Pancreas (tissue), 10 donors: Measurements from ENCODE around the gene LTBP1. TPM values are rescaled to one million over a fixed set of nuclear protein-coding genes. Genes with fewer than 3 reads are reported as not detected.

ENCODE experiments used
- ATAC-seq, 4 donors: fragments of 200-7000 bp; cut with Tn5 transposase; one replicate each; pipeline versions ENCODE4 v1.8.0 to v1.9.1; 2020; ENCODE audit warnings: mild to moderate bottlenecking in 4 of 4, moderate library complexity in 4 of 4
- DNase-seq, 6 donors: peaks; one replicate each; pipeline ENCODE4 v3.0.0-alpha.2; 2020
- FAIRE-seq: peaks from 2 replicates; lab custom pipeline; 2012; peaks lifted over from hg19 to GRCh38; lab: Jason Lieb, UNC
- H3K27ac ChIP-seq, 4 donors: fragments of 200-600 bp; sonication (generic); 1 replicate in 3 of 4; 2 replicates in 1 of 4; pipeline versions ENCODE4 v1.5.0 to v1.8.0; 2020
- H3K27me3 ChIP-seq, 4 donors: fragments of 200-600 bp; one replicate each; pipeline ENCODE4 v1.8.0; 2021
- H3K36me3 ChIP-seq, 3 donors: fragments of 200-600 bp; sonication (generic) in 1 of 3; one replicate each; pipeline versions ENCODE4 v1.5.0 to v1.8.0; 2020 to 2021
- H3K4me1 ChIP-seq, 3 donors: fragments of 200-600 bp; one replicate each; pipeline ENCODE4 v1.8.0; 2021
- H3K4me3 ChIP-seq, 4 donors: fragments of 200-600 bp; sonication (generic) in 2 of 4; one replicate each; pipeline versions ENCODE4 v1.5.0 to v1.8.0; 2020 to 2021
- H3K9me3 ChIP-seq, 4 donors: fragments of 200-600 bp; one replicate each; pipeline ENCODE4 v1.8.0; 2021
- WGBS, 2 donors: extraction: QIAGEN DNeasy Blood & Tissue Kit; methylation state at CpG; one replicate each; pipeline ENCODE4 v1.1.7; 2013; 5-methylcytosine and 5-hydroxymethylcytosine counted together
- intact Hi-C, 3 donors: fragments of 100-400 bp; cut with DNase I; formaldehyde crosslinking; loops; one replicate each; pipeline versions ENCODE4 v1.11.1 to v1.14.2; 2022
- polyA plus RNA-seq, 2 donors: library from polyadenylated mRNA; stranded (reverse); fragments of 200-250 nt; gene quantifications; one replicate each; pipeline ENCODE4 v1.2.3, GENCODE V29; 2013
- total RNA-seq, 6 donors: library from RNA; stranded (reverse); fragmentation: NEBNext Ultra II Directional in 4 of 6; extraction: Animal tissue kit (Norgen Biotek cat#: 25700) in 4 of 6; gene quantifications; one replicate each; pipeline versions ENCODE4 v1.2.1 to v1.2.4, GENCODE V29; 2021 to 2023
- TF ChIP-seq, protein P1 (sequence below), 4 donors: fragments of 200-600 bp; sonication (generic) in 3 of 4; IDR thresholded peaks; one replicate each; pipeline versions ENCODE4 v1.5.0 to v1.8.0; 2021; ENCODE audit warnings: antibody characterized with exemption in 4 of 4
- donor health status: healthy with polysubstance abuse.
- donor health status: DM: no; HTN: no; CAD: no; lungs with moderate emphysema.
- donor health status: DM: no; HTN: no; CAD: no.
- donor health status: control.
- donor health status: control.
- donor health status: Bipolar disorder and iron deficiency.
- donor health status: DM: yes; HTN: yes; CAD: no.
- donor health status: DM: no; HTN: no; CAD: no.
- donor health status: DM: no; HTN: no; CAD: no.
- donor health status: DM: yes; HTN: yes; CAD: no.

The LTBP1 gene
- total and polyA plus RNA-seq, 8 donors, result 0.83 to 21.2 (median 2.6) TPM

DNA sequence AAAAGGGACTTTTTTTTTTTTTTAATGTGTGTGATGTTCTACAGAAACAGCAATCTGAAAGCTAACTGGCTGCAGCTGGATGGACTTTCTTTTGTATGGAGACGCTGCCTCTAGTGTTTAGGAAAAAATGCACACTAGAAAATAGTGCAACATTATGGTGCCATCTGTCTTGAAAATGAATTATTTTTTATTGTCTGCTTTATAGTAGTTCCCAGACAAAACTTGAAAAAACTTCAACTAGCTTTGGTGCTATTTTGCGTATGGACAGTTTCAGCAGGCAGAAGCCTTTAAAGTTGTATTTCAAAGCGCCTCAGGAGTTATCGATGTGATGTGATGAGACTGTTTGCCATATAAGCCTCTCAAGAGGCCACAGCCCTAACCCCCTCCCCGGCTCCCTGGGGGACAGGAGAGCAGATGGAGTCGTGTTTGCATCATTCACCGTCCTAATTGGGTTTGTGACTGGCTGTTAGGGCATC, 86.9 kb downstream of the LTBP1 start:
- H3K4me1 ChIP-seq, result no peaks in the 10 kb centered on the region
- no peak for DNase-seq
- no peaks in the 10 kb centered on the region for H3K9me3 ChIP-seq
- TF ChIP-seq, protein P1, sequence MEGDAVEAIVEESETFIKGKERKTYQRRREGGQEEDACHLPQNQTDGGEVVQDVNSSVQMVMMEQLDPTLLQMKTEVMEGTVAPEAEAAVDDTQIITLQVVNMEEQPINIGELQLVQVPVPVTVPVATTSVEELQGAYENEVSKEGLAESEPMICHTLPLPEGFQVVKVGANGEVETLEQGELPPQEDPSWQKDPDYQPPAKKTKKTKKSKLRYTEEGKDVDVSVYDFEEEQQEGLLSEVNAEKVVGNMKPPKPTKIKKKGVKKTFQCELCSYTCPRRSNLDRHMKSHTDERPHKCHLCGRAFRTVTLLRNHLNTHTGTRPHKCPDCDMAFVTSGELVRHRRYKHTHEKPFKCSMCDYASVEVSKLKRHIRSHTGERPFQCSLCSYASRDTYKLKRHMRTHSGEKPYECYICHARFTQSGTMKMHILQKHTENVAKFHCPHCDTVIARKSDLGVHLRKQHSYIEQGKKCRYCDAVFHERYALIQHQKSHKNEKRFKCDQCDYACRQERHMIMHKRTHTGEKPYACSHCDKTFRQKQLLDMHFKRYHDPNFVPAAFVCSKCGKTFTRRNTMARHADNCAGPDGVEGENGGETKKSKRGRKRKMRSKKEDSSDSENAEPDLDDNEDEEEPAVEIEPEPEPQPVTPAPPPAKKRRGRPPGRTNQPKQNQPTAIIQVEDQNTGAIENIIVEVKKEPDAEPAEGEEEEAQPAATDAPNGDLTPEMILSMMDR (IDR thresholded peaks at IDR 0.05), result peak in 2 of 4 donors; percentile 10 to 13
- intact Hi-C loops, result no loop called here
- WGBS, 2 donors, result 55 to 59% methylated on average over 7 of the region's 7 CpGs
- peak; percentile 20 for FAIRE-seq
- H3K4me3 ChIP-seq, result no peak overlapping the region
- no peaks in the 10 kb centered on the region for H3K27me3 ChIP-seq
- H3K27ac ChIP-seq, result no peak overlapping the region
- H3K36me3 ChIP-seq, result no peaks in the 10 kb centered on the region
- ATAC-seq, result peak; percentile 61 to 85 (median 72)

DNA sequence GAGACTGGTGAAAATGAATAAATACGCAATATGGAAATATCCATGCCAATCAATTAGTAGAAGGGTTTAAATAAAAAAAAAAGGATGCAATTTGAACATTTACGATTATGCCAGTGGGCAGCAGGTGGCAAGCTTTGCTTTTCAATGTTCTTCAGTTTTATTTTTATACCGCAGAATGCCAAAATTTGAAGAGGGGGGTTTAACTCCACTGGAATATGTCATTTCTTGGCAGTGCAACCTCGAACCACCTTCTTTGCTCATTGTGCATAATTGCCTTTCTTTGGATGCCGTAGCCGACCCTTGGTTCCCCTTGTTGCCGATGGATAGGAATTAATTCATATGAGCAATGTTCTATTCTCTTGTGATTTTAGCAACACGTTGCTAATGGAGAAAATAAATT, 88.0 kb downstream of the LTBP1 start:
- Histone ChIP-seq H3K4me1 (no peaks in the 10 kb centered on the region), H3K27ac (no peak overlapping the region), H3K27me3 (no peaks in the 10 kb centered on the region), H3K36me3 (no peaks in the 10 kb centered on the region), H3K4me3 (no peak overlapping the region), H3K9me3 (no peaks in the 10 kb centered on the region)
- DNase-seq (no peak), FAIRE-seq (peak; percentile 20), ATAC-seq (peak in 3 of 4 donors; percentile 36 to 84 (median 78))
- TF ChIP-seq, protein P1 (IDR thresholded peaks at IDR 0.05), result peak in 1 of 4 donors; percentile 21
- intact Hi-C loops, result no loop called here
- 36 to 52% methylated on average over 8 of the region's 8 CpGs for WGBS, 2 donors

DNA sequence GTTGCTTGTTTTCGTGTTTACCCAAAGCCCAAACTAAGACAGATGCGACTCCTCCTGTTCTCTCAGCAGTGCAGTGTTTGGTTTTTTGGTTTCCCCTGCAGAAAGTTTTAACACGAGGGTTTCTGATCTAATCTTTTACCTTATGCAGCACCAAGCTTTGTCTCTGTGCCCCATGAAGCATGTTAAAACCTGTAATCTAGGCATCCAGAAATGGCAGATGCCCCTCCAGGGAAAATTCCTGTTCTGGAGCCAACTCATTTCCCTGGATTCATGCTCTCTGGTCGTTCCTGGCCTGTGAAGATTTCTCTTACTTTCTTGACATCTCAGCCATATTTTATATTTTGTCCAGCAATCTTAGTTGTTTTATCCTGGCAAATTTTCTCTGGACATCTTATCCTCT, 91.5 kb downstream of the LTBP1 start:
- Histone ChIP-seq H3K36me3 (no peaks in the 10 kb centered on the region), H3K27me3 (no peaks in the 10 kb centered on the region), H3K27ac (no peak overlapping the region), H3K4me3 (no peak overlapping the region), H3K4me1 (no peaks in the 10 kb centered on the region), H3K9me3 (no peaks in the 10 kb centered on the region)
- TF ChIP-seq, protein P1 (IDR thresholded peaks at IDR 0.05), result no peak
- intact Hi-C loops, result no loop called here
- WGBS, 2 donors, result 78 to 85% methylated on average over 4 of the region's 4 CpGs
- ATAC-seq (no peak), FAIRE-seq (no peak), DNase-seq (no peak)

DNA sequence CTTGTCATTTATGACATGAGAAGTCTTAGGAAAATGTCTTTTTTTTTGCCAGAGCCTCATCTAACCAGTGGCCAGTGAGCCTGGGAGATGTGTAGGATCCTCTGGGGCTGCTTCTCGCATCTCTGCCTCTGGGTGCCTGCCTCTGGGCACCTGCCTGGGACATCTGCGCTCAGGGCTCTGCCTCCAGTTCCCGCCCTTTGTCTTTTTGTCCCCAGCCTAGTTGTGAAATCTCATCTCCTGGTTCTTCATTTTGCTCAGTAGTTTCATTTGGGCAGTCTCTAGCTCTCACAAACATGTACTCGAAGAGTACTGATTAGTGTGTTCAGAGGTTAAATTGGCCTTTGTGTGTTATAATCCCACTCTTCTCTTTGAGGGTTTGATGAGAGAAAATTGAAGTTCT, 92.0 kb downstream of the LTBP1 start:
- no peak overlapping the region for H3K27ac ChIP-seq
- intact Hi-C loops, result no loop called here
- H3K4me3 ChIP-seq, result no peak overlapping the region
- DNase-seq (no peak), FAIRE-seq (no peak), ATAC-seq (no peak)
- TF ChIP-seq, protein P1 (IDR thresholded peaks at IDR 0.05), result no peak
- no peaks in the 10 kb centered on the region for H3K9me3 ChIP-seq
- no peaks in the 10 kb centered on the region for H3K36me3 ChIP-seq
- H3K27me3 ChIP-seq, result no peaks in the 10 kb centered on the region
- 81 to 95% methylated on average over 4 of the region's 4 CpGs for WGBS, 2 donors
- no peaks in the 10 kb centered on the region for H3K4me1 ChIP-seq

DNA sequence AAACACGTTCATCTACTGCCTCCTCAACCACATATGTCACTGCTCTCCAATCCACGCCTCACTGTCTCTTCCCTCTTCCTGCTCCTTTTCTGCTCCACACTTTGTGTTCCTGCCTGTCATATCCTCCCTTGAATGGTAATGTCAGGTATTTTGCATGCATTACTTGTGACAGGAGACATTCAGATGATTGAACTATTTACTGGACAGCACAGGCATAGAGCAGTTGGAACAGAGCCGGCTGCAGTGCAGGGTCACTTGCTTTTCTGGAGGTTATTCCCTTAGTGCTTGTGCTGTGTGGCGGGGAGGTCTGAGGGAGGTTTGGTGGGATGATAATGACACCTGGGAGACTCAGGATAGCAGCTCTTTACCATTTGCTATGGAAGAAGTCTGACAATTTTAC, 93.8 kb downstream of the LTBP1 start:
- FAIRE-seq (no peak), DNase-seq (no peak), ATAC-seq (no peak)
- no peak overlapping the region for H3K4me3 ChIP-seq
- H3K9me3 ChIP-seq, result no peaks in the 10 kb centered on the region
- H3K4me1 ChIP-seq, result no peaks in the 10 kb centered on the region
- no peaks in the 10 kb centered on the region for H3K36me3 ChIP-seq
- H3K27ac ChIP-seq, result no peak overlapping the region
- TF ChIP-seq, protein P1 (IDR thresholded peaks at IDR 0.05), result no peak
- intact Hi-C loops, result no loop called here
- WGBS, 2 donors, result 86% methylated on average over 4 of the region's 4 CpGs
- no peaks in the 10 kb centered on the region for H3K27me3 ChIP-seq
